Stimulated activated naive CD4-positive, alpha-beta T cell (primary cell): ENCODE data around the gene SPATA32.

Experiments used
- DNase-seq, 6 experiments: peaks; one replicate each; lab custom pipeline; 2025; lab: John Stamatoyannopoulos, UW

The SPATA32 gene

GRCh38 chr17:45228763-45229539, 32.9 kb downstream of the SPATA32 start:
- DNase-seq: peak; percentile 64 to 78 (median 76)

DNA sequence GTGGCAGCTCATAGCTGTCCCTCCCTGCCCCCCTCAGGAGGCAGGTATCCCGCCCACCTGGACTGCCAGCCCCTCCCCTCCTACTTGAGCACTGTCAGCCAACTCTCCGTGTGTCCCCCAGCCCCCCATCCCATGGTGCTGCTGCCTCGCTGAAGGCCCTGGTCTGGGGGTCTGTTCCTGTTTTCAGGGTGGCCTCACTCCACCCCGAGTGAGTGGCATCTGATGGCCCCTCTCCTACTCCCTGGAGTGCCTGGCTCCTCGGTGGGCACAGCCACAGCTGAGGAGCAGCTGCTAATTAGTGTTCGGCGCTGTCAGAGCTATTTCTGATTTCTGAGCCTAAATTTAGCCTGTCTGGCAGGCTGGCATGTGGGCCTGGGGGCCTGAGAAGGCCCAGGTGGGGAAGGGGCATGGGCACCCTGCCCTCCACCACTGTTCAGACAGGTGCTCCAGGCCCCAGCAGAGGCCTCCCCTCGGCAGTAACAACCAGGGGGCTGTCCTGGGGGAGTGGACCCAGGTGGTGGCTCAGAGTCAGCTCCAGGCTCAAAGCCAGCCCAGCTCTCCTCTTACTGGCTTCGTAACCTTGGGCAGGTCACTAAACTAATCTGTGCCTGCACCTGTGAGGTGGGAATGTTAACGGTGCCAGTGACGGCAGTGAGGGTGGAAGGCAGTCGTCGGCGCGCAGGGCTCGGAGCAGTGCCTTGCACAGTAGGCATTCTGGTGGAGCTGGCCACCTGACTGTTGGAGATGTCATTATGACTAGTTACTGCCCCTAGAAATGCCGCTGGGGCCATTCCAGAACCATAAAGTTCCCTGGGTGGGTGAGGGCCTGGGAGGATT, 33.8 kb downstream of the SPATA32 start:
- DNase-seq: peak in 2 of 6 experiments; percentile 23 to 44

DNA sequence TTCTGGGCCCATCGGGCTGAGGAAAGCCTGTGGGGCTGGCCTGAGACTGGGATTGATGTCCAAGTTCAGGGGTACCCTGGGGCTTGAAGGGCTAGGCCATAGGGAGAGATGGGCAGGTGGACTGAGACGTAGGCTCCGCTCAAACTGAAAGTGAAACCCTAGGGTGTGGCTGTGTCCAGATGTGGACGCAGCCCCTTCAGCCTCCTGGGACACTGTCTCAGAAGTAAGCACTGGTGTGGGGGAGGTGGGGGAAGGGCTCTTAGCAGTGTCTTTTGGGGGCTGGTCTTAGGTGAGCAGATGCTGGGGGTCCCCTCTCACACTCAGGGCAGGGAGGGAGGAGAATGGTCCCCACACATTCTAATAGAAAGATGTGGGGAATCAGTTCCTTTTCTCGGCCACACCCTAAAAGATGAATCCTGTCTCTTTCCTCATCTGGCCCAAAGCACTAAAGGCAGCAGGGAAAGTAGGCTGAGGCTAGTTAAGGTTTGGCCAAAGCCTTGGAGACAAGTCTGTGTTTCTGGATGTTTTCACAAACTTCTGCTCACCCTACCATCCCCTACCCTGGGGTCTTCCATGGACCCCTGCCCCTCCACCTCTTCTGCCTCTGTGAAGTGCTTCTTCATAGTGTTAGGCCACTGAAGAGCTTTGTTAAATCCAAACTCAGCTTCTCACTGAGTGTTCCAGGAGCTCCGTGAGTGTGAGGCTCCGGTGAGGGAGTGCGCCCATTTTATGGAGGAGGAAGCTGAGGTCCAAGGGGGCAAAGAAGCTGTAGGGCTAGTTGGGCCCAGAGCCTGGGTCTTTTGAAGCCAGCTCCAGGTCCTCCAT, 34.6 kb downstream of the SPATA32 start:
- peak in 1 of 6 experiments; percentile 17 for DNase-seq

DNA sequence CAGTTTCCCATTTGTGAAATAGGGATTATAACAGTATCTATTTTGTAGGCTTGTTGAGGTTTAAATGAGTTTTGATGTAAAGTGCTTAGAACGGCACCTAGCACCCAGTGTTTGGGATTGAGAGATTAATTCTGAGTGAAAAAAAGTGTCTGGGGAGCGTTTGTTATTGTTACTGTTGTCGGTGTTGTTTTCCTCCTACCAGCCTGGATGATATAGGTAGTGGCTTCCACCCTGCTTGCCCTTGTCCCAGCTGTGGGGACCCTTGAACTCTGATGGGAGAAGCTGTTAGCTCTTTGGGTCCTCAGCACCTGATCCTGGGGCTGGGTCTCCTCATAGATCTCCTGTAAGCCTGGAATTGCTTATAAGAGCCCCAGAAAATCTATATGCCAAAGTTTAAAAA, 35.3 kb downstream of the SPATA32 start:
- no peak for DNase-seq

GRCh38 chr17:45225964-45226530, 35.8 kb downstream of the SPATA32 start:
- DNase-seq: peak; percentile 83 to 93 (median 88)

GRCh38 chr17:45225051-45225700, 36.7 kb downstream of the SPATA32 start:
- peak in 3 of 6 experiments; percentile 13 to 44 (median 25) for DNase-seq

- peak in 5 of 6 experiments; percentile 12 to 35 (median 21) for DNase-seq
These were observed 37.2 kb downstream of the SPATA32 start for GRCh38 chr17:45224671-45225050.

DNA sequence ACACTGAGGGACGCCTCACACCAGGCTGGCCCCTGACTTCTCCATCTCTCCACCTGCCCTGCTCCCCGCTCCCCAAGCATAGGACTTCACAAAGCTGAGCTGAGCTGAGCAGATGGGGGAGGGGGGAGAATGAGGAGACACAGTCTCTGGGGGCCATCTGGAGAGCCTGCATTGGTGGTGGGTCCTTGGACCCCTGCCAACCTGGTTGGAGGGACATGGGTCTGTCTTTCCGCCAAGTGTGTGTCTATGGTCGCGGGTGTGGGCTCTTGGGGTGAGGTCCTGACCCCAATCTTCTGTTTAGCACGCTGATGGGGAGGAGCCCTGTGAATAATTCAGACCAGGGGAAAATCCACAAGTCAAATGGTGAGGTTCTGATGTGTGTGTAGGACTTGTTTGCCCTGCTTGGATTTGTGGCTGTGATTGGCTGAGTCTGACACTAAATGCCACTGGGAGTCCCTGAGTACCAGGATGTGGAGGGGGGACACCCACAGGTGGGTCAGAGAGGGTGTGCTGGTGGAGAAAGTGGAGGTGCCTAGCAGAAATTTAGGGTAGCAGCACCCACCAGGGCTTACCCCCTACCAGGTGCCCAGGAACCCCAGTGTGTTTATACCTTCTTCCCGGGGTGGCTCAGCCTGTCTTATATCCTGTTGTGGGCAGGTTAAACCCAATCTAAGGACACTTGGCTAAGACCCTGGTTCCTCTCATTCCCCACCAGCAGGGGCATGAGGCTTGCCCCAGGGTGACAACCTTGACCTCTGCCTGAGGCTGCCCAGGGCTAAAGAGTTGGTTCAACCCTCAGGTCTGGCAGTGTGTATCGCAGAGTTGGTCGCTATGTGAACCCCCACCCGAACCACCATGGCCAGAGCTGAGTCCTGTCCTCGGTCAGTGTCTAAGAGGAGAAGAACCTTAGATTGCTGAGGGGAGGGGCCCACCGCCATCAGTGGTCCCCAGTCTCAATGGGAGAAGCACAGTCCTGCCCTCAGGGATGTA, 38.1 kb downstream of the SPATA32 start:
- peak in 5 of 6 experiments; percentile 23 to 52 (median 31) for DNase-seq

DNA sequence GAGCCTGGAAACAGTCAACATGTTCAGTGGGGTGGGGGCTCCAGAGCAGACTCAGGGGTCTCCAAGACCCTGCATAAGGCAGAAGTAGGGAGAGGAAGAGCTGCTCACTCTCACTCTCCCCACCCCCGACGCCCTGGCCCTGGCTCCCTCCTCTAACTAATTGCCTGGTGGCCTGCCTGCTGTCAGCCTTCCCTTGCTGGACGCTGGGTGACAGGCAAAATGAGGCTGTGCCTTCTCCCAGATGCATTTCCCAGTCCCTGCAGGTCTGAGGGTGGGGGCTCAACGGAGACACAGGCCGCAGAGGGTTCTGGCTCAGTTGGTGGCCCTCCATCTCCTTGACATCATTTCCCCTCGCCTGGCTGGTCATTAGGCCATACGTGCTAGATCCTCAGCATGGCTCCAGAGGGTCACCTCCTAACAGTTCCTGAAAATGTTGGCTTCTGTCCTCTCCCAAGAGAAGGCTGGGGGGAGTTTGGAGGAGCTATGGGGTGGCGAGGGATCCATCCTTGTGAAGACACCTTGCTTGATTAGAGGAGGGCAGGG, 38.8 kb downstream of the SPATA32 start:
- no peak for DNase-seq

DNA sequence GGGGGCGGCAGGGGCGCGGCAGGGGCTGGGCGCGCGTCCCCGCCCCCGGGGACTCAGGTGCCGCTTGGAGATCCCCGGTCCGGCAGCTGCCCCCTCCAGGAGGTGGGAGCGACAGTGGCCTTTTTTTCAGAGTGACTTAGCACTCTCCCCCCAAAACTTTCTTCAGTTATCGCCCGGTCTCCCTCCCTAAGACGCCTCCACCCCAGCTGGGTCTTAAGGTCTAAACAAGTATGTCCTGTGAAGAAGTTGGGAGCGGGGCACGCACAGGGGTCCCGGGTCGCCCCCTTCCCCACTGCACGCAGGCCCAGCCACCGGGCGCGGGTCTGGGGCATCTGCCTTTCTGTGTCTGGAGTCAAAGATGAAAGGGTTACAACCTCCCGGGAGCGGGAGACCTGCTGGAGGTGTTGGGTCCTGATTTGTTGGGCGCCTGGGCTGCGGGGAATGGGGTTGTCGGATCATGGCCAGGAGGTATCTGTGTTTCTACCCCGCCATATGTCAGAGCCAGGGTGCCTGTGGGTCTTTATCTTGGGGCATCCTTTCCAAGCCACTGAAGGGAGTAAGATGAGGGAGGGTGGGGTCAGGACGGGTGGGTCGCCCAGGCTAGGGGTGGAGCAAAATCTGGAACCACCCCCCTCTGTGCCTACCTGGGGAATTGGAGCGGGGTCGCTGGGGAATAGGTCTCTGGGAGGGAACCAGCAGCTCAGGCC, 39.5 kb downstream of the SPATA32 start:
- DNase-seq: peak in 5 of 6 experiments; percentile 17 to 50 (median 36)

GRCh38 chr17:45222014-45222288, 39.9 kb downstream of the SPATA32 start:
- DNase-seq: no peak

- DNase-seq: peak; percentile 38 to 64 (median 48)
These were observed 40.5 kb downstream of the SPATA32 start, which contains the start of gene FMNL1 for GRCh38 chr17:45221081-45222013. FMNL1 (plus strand) TSS chr17:45221885; CDS start chr17:45222125, 240 bp downstream.

- no peak for DNase-seq
These were observed 41.8 kb downstream of the SPATA32 start for GRCh38 chr17:45220079-45220478.

- peak; percentile 58 to 91 (median 82) for DNase-seq
These were observed 42.8 kb downstream of the SPATA32 start for GRCh38 chr17:45218895-45219661.
